B cell (primary cell): ENCODE measurements around the gene MTG2.

ENCODE experiments used
- EZH2 ChIP-seq: IDR thresholded peaks from 2 replicates; pipeline ENCODE4 v1.6.1; 2012; ENCODE audit warnings: borderline replicate concordance, low read depth, mild to moderate bottlenecking, moderate library complexity, low read length; ENCODE audit not compliant: insufficient read depth, poor library complexity, severe bottlenecking
- TF ChIP-seq, protein P1 (sequence below): fragments of 200-600 bp; IDR thresholded peaks from one replicate; pipeline ENCODE4 v1.8.0; 2022; ENCODE audit warnings: antibody characterized with exemption, mild to moderate bottlenecking

DNA sequence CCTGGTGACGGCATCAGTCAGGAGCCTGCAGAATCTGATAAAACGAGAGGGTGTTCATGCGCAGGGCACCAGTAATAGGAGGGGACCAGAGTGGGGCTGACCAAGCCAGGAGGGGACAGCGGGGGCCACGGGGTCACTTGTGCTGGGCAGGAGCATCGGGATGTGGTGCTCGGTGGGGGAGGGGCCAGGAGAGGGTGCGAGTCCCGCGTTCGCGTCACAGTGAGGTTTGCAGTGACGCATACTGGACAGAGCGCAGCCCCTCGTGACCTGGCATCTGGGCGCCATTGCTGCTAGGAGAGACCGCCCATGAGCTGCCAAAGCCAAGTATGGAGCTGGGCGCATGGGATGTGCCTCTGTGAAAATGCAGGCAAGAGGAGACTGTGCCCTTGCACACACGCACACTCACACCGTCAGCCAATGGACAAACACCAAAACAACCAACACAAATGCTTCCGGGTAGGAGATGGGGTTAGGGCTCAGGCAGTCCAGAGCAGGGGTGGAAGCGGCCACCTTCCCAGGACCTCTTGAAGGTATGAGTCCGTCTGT, 13.9 kb upstream of the MTG2 start:
- TF ChIP-seq, protein P1, sequence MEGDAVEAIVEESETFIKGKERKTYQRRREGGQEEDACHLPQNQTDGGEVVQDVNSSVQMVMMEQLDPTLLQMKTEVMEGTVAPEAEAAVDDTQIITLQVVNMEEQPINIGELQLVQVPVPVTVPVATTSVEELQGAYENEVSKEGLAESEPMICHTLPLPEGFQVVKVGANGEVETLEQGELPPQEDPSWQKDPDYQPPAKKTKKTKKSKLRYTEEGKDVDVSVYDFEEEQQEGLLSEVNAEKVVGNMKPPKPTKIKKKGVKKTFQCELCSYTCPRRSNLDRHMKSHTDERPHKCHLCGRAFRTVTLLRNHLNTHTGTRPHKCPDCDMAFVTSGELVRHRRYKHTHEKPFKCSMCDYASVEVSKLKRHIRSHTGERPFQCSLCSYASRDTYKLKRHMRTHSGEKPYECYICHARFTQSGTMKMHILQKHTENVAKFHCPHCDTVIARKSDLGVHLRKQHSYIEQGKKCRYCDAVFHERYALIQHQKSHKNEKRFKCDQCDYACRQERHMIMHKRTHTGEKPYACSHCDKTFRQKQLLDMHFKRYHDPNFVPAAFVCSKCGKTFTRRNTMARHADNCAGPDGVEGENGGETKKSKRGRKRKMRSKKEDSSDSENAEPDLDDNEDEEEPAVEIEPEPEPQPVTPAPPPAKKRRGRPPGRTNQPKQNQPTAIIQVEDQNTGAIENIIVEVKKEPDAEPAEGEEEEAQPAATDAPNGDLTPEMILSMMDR: no peak
- TF ChIP-seq EZH2: no peak
